ENCODE results near the gene PSKH1. TPM values are rescaled to one million over a fixed set of nuclear protein-coding genes. Genes with fewer than 3 reads are reported as not detected.
A peak's percentile ranks its signal among the peaks of the same experiment; 100 is the strongest.

The PSKH1 gene
- total and polyA plus RNA-seq, 9 of the 15 experiments (the other 6 are each of a cell fraction or from before 2014, with no cell fraction given), result 0.96 to 20.9 (median 9.4) TPM

DNA sequence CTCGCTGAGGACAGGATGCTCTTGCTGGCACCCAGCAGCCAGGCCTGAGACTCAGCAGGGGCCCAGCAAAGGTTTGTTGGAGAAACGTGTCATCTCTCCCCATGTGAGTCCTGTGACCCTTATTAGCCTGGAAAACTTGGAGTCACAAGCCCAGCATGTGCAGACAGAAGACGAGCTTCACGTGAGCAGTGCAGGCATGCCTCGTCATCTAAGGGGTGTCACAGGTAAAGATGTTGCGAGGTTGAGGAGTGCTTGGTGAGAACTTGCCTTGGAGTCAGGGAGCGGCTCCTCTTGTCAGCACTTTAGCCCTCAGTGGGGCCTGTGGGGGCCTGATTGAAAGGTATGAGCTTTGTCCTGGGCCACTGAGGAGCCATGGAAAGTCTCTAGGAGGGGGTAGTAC is 40.8 kb downstream of the PSKH1 start:
- Histone ChIP-seq H3K36me3 (ENCODE audit: control insufficient read depth, insufficient read depth, low read length) (peaks cover 30% of the 10 kb centered on the region; the same call in 2 of the 3 replicates), H3K27me3 (ENCODE audit: control insufficient read depth in 2 of 2, insufficient read depth in 2 of 2, low read length in 2 of 2) (no peaks in the 10 kb centered on the region), H3K79me2 (ENCODE audit: control insufficient read depth, insufficient read depth, low read length) (peaks cover 42% of the 10 kb centered on the region), H3K9me3 (replicated peaks; ENCODE audit: control insufficient read depth, insufficient read depth, low read depth, low read length) (no peaks in the 10 kb centered on the region), H2AFZ (ENCODE audit: low read depth, low read length) (no peak overlapping the region), H3K9ac (ENCODE audit: insufficient read depth in 1 of 2, low read depth in 2 of 2, low read length in 2 of 2) (peak overlapping the region; percentile 90 to 98; a peak in 2 of 4 replicates), H3K4me2 (ENCODE audit: insufficient read depth, low read length) (peak overlapping the region; percentile 99; the same call in 1 of the 2 replicates), H3K4me1 (replicated peaks in 1 of 2; ENCODE audit: control insufficient read depth in 2 of 2, insufficient read depth in 2 of 2, low read length in 2 of 2) (peaks cover 17 to 61% of the 10 kb centered on the region in 2 experiments), H3K27ac (ENCODE audit: extremely low read depth, low read depth, low read length) (0 out of 3 replicates have a peak overlapping the region, but pooled peaks have one; percentile 66), H3K9me1 (ENCODE audit: control insufficient read depth, insufficient read depth, low read length) (no peaks in the 10 kb centered on the region), H4K20me1 (replicated peaks; ENCODE audit: control insufficient read depth, insufficient read depth, low read length) (no peaks in the 10 kb centered on the region; the same call in 1 of the 2 replicates), H3K4me3 (peak overlapping the region; percentile 85; the same call in 1 of the 2 replicates)
- FAIRE-seq, result no peak
- ATAC-seq, result no peak
- TF ChIP-seq ZNF232 (CRISPR knock-in tag; IDR thresholded peaks at IDR 0.05) (no peak), KLF1 (tag; IDR thresholded peaks at IDR 0.05) (no peak), TCF7 (IDR thresholded peaks at IDR 0.05; ENCODE audit: borderline replicate concordance) (no peak), SREBF2 (CRISPR knock-in tag; IDR thresholded peaks at IDR 0.05) (no peak), DACH1 (IDR thresholded peaks at IDR 0.05; ENCODE audit: partially characterized antibody) (no peak), ZFX (CRISPR knock-in tag; IDR thresholded peaks at IDR 0.05) (no peak), ZNF764 (CRISPR knock-in tag; IDR thresholded peaks at IDR 0.05; ENCODE audit: low read depth) (no peak), RBM15 (IDR thresholded peaks at IDR 0.05; ENCODE audit: insufficient read depth, low read length) (no peak), ZNF778 (CRISPR knock-in tag; IDR thresholded peaks at IDR 0.05) (no peak), TARDBP (IDR thresholded peaks at IDR 0.05) (no peak), KLF6 (CRISPR knock-in tag; IDR thresholded peaks at IDR 0.05; ENCODE audit: borderline replicate concordance) (no peak), C11orf30 (IDR thresholded peaks at IDR 0.05; ENCODE audit: low read depth) (no peak)
- TF ChIP-seq, protein P1, sequence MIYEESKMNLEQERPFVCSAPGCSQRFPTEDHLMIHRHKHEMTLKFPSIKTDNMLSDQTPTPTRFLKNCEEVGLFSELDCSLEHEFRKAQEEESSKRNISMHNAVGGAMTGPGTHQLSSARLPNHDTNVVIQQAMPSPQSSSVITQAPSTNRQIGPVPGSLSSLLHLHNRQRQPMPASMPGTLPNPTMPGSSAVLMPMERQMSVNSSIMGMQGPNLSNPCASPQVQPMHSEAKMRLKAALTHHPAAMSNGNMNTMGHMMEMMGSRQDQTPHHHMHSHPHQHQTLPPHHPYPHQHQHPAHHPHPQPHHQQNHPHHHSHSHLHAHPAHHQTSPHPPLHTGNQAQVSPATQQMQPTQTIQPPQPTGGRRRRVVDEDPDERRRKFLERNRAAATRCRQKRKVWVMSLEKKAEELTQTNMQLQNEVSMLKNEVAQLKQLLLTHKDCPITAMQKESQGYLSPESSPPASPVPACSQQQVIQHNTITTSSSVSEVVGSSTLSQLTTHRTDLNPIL (CRISPR knock-in tag; IDR thresholded peaks at IDR 0.05), result no peak
- TF ChIP-seq, protein P2, sequence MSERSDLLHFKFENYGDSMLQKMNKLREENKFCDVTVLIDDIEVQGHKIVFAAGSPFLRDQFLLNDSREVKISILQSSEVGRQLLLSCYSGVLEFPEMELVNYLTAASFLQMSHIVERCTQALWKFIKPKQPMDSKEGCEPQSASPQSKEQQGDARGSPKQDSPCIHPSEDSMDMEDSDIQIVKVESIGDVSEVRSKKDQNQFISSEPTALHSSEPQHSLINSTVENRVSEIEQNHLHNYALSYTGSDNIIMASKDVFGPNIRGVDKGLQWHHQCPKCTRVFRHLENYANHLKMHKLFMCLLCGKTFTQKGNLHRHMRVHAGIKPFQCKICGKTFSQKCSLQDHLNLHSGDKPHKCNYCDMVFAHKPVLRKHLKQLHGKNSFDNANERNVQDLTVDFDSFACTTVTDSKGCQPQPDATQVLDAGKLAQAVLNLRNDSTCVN (CRISPR knock-in tag; IDR thresholded peaks at IDR 0.05), result no peak
- TF ChIP-seq, protein P3, sequence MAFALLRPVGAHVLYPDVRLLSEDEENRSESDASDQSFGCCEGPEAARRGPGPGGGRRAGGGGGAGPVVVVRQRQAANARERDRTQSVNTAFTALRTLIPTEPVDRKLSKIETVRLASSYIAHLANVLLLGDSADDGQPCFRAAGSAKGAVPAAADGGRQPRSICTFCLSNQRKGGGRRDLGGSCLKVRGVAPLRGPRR (CRISPR knock-in tag; IDR thresholded peaks at IDR 0.05), result no peak
- TF ChIP-seq, protein P4, sequence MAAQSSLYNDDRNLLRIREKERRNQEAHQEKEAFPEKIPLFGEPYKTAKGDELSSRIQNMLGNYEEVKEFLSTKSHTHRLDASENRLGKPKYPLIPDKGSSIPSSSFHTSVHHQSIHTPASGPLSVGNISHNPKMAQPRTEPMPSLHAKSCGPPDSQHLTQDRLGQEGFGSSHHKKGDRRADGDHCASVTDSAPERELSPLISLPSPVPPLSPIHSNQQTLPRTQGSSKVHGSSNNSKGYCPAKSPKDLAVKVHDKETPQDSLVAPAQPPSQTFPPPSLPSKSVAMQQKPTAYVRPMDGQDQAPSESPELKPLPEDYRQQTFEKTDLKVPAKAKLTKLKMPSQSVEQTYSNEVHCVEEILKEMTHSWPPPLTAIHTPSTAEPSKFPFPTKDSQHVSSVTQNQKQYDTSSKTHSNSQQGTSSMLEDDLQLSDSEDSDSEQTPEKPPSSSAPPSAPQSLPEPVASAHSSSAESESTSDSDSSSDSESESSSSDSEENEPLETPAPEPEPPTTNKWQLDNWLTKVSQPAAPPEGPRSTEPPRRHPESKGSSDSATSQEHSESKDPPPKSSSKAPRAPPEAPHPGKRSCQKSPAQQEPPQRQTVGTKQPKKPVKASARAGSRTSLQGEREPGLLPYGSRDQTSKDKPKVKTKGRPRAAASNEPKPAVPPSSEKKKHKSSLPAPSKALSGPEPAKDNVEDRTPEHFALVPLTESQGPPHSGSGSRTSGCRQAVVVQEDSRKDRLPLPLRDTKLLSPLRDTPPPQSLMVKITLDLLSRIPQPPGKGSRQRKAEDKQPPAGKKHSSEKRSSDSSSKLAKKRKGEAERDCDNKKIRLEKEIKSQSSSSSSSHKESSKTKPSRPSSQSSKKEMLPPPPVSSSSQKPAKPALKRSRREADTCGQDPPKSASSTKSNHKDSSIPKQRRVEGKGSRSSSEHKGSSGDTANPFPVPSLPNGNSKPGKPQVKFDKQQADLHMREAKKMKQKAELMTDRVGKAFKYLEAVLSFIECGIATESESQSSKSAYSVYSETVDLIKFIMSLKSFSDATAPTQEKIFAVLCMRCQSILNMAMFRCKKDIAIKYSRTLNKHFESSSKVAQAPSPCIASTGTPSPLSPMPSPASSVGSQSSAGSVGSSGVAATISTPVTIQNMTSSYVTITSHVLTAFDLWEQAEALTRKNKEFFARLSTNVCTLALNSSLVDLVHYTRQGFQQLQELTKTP (IDR thresholded peaks at IDR 0.05; ENCODE audit: low read depth in 1 of 2, partially characterized antibody in 2 of 2), result no peak
- no peak for DNase-seq (ENCODE audit: extremely low read depth in 1 of 4, low spot score in 3 of 4)
- ChIA-PET CTCF (ENCODE audit: low intra/inter-chr PET ratio) (interaction anchor here (0.6 kb wide), 1 partner anchor 10 kb away, joined by 5 read pairs; the partner anchor contains the start of gene LCAT), POLR2A (interaction anchor here (0.6 to 1.4 kb wide), 14 partner anchors 8 to 422 kb away, joined by 3 to 4 read pairs (median 3); partner anchors contain the start of genes NUTF2 and PSKH1)
- 74% methylated on average over 7 of the region's 7 CpGs for WGBS (ENCODE audit: insufficient coverage, low coverage, missing lambda C conversion rate)
- BruUV-seq (replicated peaks), result no TSS peak
- intact Hi-C loops (cut with micrococcal nuclease) (loop anchor here (10.0 kb wide), 1 partner anchor 409 kb away; the partner anchor contains the start of gene RIPOR1), in situ Hi-C loops (cut with MboI) (no loop called here)
